Renal cortical epithelial cell (primary cell): ENCODE data around the gene S100A7A. TPM values are rescaled to one million over a fixed set of nuclear protein-coding genes. Genes with fewer than 3 reads are reported as not detected.
"Not testable (repeated sequence)": the region's sequence is repeated elsewhere in the genome, so short reads cannot be mapped to it uniquely, and the experiment has no call there.

Experiments
- DNase-seq: peaks from one replicate; pipeline ENCODE4 v3.0.0-alpha.2; 2011; ENCODE audit warnings: low read depth
- total RNA-seq: library from RNA; depleted of rRNA; stranded (reverse); fragments of >200 nt; gene quantifications from 2 replicates; pipeline ENCODE4 v1.2.3, GENCODE V29; 2014

Gene S100A7A
- total RNA-seq, 1 donor from 2014 or later = not detected

- DNase-seq = no peak
These were observed 21.1 kb upstream of the S100A7A start for GRCh38 chr1:153395136-153395685.

- DNase-seq = no peak
These were observed 20.5 kb upstream of the S100A7A start for GRCh38 chr1:153395776-153396175.

- no peak for DNase-seq
These were observed 19.9 kb upstream of the S100A7A start for GRCh38 chr1:153396461-153396860.

GRCh38 chr1:153397051-153397923 is 19.0 kb upstream of the S100A7A start:
- DNase-seq = no peak

GRCh38 chr1:153397924-153398651 is 18.2 kb upstream of the S100A7A start:
- no peak for DNase-seq

- no peak for DNase-seq
These were observed 16.8 kb upstream of the S100A7A start for GRCh38 chr1:153399401-153400055.

- no peak for DNase-seq
These were observed 16.1 kb upstream of the S100A7A start for GRCh38 chr1:153400244-153400643.

- DNase-seq = no peak
These were observed 14.9 kb upstream of the S100A7A start for GRCh38 chr1:153401461-153401860.

- DNase-seq = no peak
These were observed 14.1 kb upstream of the S100A7A start for GRCh38 chr1:153402226-153402625.

GRCh38 chr1:153403421-153404085 is 12.8 kb upstream of the S100A7A start:
- DNase-seq = no peak

- DNase-seq = no peak
These were observed 12.2 kb upstream of the S100A7A start for GRCh38 chr1:153404086-153404635.

- no peak for DNase-seq
These were observed 11.6 kb upstream of the S100A7A start for GRCh38 chr1:153404768-153405167.

- DNase-seq = not testable (repeated sequence)
These were observed 10.3 kb upstream of the S100A7A start for GRCh38 chr1:153405825-153406599.

GRCh38 chr1:153407274-153407673 is 9.0 kb upstream of the S100A7A start:
- not testable (repeated sequence) for DNase-seq

GRCh38 chr1:153413961-153414360 is 2.4 kb upstream of the S100A7A start:
- DNase-seq = not testable (repeated sequence)

- no peak for DNase-seq
These were observed 992 bp downstream of the S100A7A start for GRCh38 chr1:153417136-153417888.

GRCh38 chr1:153418758-153419435 is 2.6 kb downstream of the S100A7A start:
- not testable (repeated sequence) for DNase-seq

- DNase-seq = not testable (repeated sequence)
These were observed 3.1 kb downstream of the S100A7A start for GRCh38 chr1:153419436-153419793.

- no peak for DNase-seq
These were observed 4.0 kb downstream of the S100A7A start for GRCh38 chr1:153420306-153420705.
